ENCODE measurements around the gene SNRPF. TPM values are rescaled to one million over a fixed set of nuclear protein-coding genes. Genes with fewer than 3 reads are reported as not detected.
"Not testable (repeated sequence)": the region's sequence is repeated elsewhere in the genome, so short reads cannot be mapped to it uniquely, and the experiment has no call there.

SNRPF gene
- 8.5 TPM for total RNA-seq

GRCh38 chr12:95858451-95859343 lies at the start of gene SNRPF:
SNRPF (plus strand) TSS chr12:95858952; CDS start chr12:95859074, 122 bp downstream.
- ATAC-seq (peak; percentile 95), DNase-seq (ENCODE audit: low spot score) (peak; percentile 96)

- DNase-seq (ENCODE audit: low spot score) (no peak), ATAC-seq (no peak)
Observed at GRCh38 chr12:95809000-95809680, 49.6 kb upstream of the SNRPF start.

- ATAC-seq, result no peak
Observed at GRCh38 chr12:95810411-95810810, 48.3 kb upstream of the SNRPF start.

GRCh38 chr12:95812155-95812554 lies 46.6 kb upstream of the SNRPF start:
- ATAC-seq; DNase-seq (ENCODE audit: low spot score): not testable (repeated sequence)

More at GRCh38 chr12:95810411-95810810, 48.3 kb upstream of the SNRPF start:
- DNase-seq (ENCODE audit: low spot score), result no peak

GRCh38 chr12:95815632-95816212 lies 43.0 kb upstream of the SNRPF start:
- peak; percentile 81 for ATAC-seq
- no peak for DNase-seq (ENCODE audit: low spot score)

GRCh38 chr12:95820096-95820703 lies 38.6 kb upstream of the SNRPF start:
- ATAC-seq, result peak; percentile 94
- peak; percentile 64 for DNase-seq (ENCODE audit: low spot score)

- ATAC-seq (peak; percentile 87), DNase-seq (ENCODE audit: low spot score) (no peak)
Observed at GRCh38 chr12:95829395-95829794, 29.4 kb upstream of the SNRPF start.

- ATAC-seq (no peak), DNase-seq (ENCODE audit: low spot score) (no peak)
Observed at GRCh38 chr12:95830335-95831089, 28.2 kb upstream of the SNRPF start.

- ATAC-seq (no peak), DNase-seq (ENCODE audit: low spot score) (no peak)
Observed at GRCh38 chr12:95834572-95834971, 24.2 kb upstream of the SNRPF start.

GRCh38 chr12:95836185-95836609 lies 22.6 kb upstream of the SNRPF start:
- DNase-seq (ENCODE audit: low spot score) (no peak), ATAC-seq (no peak)

GRCh38 chr12:95836630-95837239 lies 22.0 kb upstream of the SNRPF start:
- ATAC-seq (peak; percentile 38), DNase-seq (ENCODE audit: low spot score) (no peak)

GRCh38 chr12:95837240-95838038 lies 21.3 kb upstream of the SNRPF start:
- ATAC-seq (peak; percentile 51), DNase-seq (ENCODE audit: low spot score) (no peak)

- peak; percentile 89 for DNase-seq (ENCODE audit: low spot score)
- peak; percentile 88 for ATAC-seq
Observed at GRCh38 chr12:95838125-95838524, 20.6 kb upstream of the SNRPF start.

- not testable (repeated sequence) for DNase-seq (ENCODE audit: low spot score); ATAC-seq
Observed at GRCh38 chr12:95842426-95842825, 16.3 kb upstream of the SNRPF start.

GRCh38 chr12:95848575-95849388 lies 10.0 kb upstream of the SNRPF start:
- peak; percentile 94 for ATAC-seq
- DNase-seq (ENCODE audit: low spot score), result no peak

GRCh38 chr12:95851606-95852005 lies 7.1 kb upstream of the SNRPF start:
- no peak for ATAC-seq
- DNase-seq (ENCODE audit: low spot score), result no peak

GRCh38 chr12:95852133-95852532 lies 6.6 kb upstream of the SNRPF start:
- DNase-seq (ENCODE audit: low spot score) (no peak), ATAC-seq (no peak)

GRCh38 chr12:95857156-95857555 lies 1.6 kb upstream of the SNRPF start:
- ATAC-seq (no peak), DNase-seq (ENCODE audit: low spot score) (no peak)

All from left lobe of liver (tissue), 2 donors.